ENCODE measurements around the gene SLC1A2. TPM values are rescaled to one million over a fixed set of nuclear protein-coding genes. Genes with fewer than 3 reads are reported as not detected.

Gene SLC1A2
- total RNA-seq, 4 donors from 2014 or later = 0.17 to 0.69 (median 0.37) TPM

DNA sequence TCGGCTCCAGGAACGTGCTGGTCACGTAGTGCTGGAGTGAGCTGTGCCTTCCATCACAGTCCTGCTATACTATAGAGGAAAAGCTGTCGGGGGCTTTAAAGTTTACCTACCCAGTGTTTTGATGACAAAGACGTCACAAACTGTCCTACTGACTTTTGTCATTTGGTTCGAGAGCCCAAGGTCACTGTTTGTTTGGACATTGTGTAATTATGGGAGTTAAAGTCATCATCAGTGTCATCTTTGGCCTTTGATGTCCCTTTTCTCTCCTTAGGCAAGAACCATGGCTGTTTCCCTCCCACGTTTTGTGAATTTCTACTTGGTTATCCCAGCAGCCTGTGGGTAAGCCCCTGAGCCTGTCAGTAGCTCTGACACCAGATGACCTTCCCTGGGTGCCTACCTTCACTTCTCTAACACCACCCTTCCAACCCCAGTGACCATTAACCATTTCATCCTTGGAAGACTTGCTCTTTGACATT, 59.3 kb downstream of the SLC1A2 start:
- Histone ChIP-seq H3K27ac (replicated peaks in 1 of 4) (peak overlapping the region; percentile 55 to 66 (median 64)), H3K27me3 (no peaks in the 10 kb centered on the region), H3K4me3 (no peak overlapping the region), H3K9me3 (no peaks in the 10 kb centered on the region), H3K36me3 (no peaks in the 10 kb centered on the region), H3K4me1 (peaks cover 36 to 61% (median 54%) of the 10 kb centered on the region in 4 donors)
- 58% methylated on average over 7 of the region's 7 CpGs for WGBS
- DNase-seq (ENCODE audit: extremely low spot score) = no peak
- no peak for TF ChIP-seq POLR2AphosphoS5 (IDR thresholded peaks at IDR 0.05)
- no peak for TF ChIP-seq EP300 (IDR thresholded peaks at IDR 0.05)
- no peak for TF ChIP-seq POLR2A (IDR thresholded peaks at IDR 0.05; ENCODE audit: low read depth)
- TF ChIP-seq, protein P1, sequence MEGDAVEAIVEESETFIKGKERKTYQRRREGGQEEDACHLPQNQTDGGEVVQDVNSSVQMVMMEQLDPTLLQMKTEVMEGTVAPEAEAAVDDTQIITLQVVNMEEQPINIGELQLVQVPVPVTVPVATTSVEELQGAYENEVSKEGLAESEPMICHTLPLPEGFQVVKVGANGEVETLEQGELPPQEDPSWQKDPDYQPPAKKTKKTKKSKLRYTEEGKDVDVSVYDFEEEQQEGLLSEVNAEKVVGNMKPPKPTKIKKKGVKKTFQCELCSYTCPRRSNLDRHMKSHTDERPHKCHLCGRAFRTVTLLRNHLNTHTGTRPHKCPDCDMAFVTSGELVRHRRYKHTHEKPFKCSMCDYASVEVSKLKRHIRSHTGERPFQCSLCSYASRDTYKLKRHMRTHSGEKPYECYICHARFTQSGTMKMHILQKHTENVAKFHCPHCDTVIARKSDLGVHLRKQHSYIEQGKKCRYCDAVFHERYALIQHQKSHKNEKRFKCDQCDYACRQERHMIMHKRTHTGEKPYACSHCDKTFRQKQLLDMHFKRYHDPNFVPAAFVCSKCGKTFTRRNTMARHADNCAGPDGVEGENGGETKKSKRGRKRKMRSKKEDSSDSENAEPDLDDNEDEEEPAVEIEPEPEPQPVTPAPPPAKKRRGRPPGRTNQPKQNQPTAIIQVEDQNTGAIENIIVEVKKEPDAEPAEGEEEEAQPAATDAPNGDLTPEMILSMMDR (IDR thresholded peaks at IDR 0.05) = no peak
- intact Hi-C loops (cut with DNase I) = loop anchor here (5.0 kb wide), 1 partner anchor 108 kb away; no protein-coding TSS in a partner anchor

DNA sequence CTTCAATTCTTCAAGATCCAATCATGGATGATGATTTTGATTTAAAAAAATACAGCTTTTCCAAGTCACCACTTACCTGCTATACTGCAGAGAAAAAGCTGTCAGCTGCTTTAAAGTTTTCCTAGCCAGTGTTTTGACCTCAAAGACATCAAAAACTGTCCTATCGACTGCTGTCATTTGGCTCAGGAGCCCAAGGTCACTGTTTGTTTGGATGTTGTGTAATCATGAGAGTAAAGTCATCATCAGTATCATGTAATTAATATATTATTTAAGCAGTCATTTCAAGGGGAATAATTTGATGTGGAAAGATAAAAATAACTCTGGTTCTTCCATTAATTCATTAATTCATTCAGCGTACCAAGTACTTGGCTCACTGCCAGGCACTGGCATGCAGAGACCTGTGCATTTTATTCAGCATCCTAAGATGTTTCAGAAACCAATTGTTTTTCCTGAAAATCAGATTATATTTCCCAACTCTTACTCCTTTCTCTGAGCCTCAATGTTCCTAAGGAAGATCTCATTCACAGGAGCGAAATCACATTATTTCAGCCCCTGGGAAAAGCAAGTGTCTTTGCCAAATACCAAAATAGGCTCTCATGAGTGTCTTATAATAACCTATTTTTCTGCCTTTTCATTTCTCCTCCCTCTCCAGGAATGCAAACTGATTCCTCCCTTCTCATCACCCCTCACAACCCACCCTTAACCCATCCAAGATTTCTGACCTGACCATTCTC, 59.9 kb downstream of the SLC1A2 start:
- intact Hi-C loops (cut with DNase I) = loop anchor here (5.0 kb wide), 1 partner anchor 107 kb away; no protein-coding TSS in a partner anchor
- DNase-seq (ENCODE audit: extremely low spot score) = no peak
- Histone ChIP-seq H3K4me1 (peaks cover 31 to 55% (median 48%) of the 10 kb centered on the region in 4 donors), H3K27ac (replicated peaks in 1 of 4) (peak overlapping the region; percentile 55 to 66 (median 64)), H3K27me3 (no peaks in the 10 kb centered on the region), H3K4me3 (no peak overlapping the region), H3K9me3 (no peaks in the 10 kb centered on the region), H3K36me3 (no peaks in the 10 kb centered on the region)
- TF ChIP-seq POLR2AphosphoS5 (IDR thresholded peaks at IDR 0.05) (peak in 1 of 2 donors; percentile 27), POLR2A (IDR thresholded peaks at IDR 0.05; ENCODE audit: low read depth) (no peak)
- WGBS = 41% methylated on average over 3 of the region's 3 CpGs

DNA sequence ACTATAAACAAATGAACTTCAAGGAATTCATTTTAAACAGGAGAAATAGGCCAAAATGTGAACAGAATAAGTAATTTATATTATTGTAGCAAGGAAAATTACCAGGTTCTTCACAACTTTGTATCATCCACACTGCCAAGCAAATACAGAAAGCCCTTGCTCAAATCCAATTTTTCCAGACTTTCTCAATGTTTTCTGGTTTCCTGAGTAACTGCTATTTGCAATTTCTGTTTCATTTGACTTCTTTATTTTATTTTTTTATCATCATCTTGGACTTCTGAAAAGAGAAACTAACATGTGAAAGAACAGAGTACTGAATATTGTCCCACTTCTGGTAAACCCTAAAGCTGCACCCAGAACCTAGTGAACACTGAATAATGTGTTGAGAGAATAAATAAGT, 61.0 kb downstream of the SLC1A2 start:
- no peak for TF ChIP-seq EP300 (IDR thresholded peaks at IDR 0.05)
- no peak for TF ChIP-seq POLR2A (IDR thresholded peaks at IDR 0.05; ENCODE audit: low read depth)
- no peak for TF ChIP-seq POLR2AphosphoS5 (IDR thresholded peaks at IDR 0.05)
- no peak overlapping the region for H3K4me3 ChIP-seq
- no peaks in the 10 kb centered on the region for H3K27me3 ChIP-seq
- no peaks in the 10 kb centered on the region for H3K9me3 ChIP-seq
- H3K27ac ChIP-seq (replicated peaks in 1 of 4) = peak overlapping the region in 2 of 4 donors; percentile 66
- no peaks in the 10 kb centered on the region for H3K36me3 ChIP-seq
- H3K4me1 ChIP-seq = peaks cover 23 to 44% (median 37%) of the 10 kb centered on the region in 4 donors
- intact Hi-C loops (cut with DNase I) = no loop called here
- DNase-seq (ENCODE audit: extremely low spot score) = no peak

DNA sequence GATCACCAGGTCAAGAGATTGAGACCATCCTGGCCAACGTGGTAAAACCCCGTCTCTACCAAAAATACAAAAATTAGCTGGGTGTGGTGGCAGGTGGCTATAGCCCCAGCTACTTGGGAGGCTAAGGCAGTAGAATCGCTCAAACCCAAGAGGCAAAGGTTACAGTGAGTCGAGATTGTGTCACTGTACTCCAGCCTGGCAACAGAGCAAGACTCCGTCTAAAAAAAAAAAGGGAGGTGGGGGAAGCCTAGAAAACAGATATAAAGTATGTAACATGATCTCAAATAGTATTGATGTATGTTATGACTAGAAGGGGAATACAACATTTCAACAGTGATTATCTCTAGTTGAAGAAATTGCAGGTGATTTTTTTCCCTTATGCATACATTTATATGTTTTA, 61.4 kb downstream of the SLC1A2 start:
- H3K4me1 ChIP-seq = peaks cover 18 to 40% (median 32%) of the 10 kb centered on the region in 4 donors
- no peak for DNase-seq (ENCODE audit: extremely low spot score)
- H3K27me3 ChIP-seq = no peaks in the 10 kb centered on the region
- intact Hi-C loops (cut with DNase I) = no loop called here
- WGBS = 70% methylated on average over 5 of the region's 5 CpGs
- H3K4me3 ChIP-seq = no peak overlapping the region
- H3K36me3 ChIP-seq = no peaks in the 10 kb centered on the region
- TF ChIP-seq POLR2A (IDR thresholded peaks at IDR 0.05; ENCODE audit: low read depth) (no peak), EP300 (IDR thresholded peaks at IDR 0.05) (no peak), POLR2AphosphoS5 (IDR thresholded peaks at IDR 0.05) (no peak)
- TF ChIP-seq, protein P1 (IDR thresholded peaks at IDR 0.05) = no peak
- no peaks in the 10 kb centered on the region for H3K9me3 ChIP-seq
- no peak overlapping the region for H3K27ac ChIP-seq (replicated peaks in 1 of 4)

DNA sequence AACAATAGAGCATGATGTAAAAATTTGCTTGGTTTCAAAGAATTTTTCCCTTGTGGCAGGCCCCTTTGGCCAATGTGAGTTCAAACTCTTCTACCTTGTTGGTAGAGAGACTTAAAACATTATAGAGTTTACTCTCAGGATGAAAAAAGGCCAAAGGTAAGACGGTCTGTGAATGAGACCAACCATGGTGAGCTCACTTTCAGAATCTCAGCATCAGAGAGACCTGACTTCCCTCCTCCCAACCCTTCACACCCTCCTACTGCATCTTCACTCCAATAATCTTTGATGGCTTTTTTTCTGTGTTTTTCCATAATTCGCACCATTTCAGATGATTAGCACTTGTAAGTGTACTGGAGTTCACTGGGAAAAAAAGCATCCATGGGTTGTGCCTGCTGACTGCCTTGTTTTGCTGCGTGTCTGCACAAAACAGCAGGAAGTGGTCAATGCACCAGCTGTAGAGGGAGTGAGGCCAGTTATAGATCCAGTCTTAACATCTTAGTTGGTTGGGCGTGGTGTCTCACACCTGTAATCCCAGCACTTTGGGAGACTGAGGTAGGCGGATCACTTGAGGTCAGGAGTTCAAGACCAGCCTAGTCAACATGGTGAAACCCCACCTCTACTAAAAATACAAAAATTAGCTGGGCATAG, 64.1 kb downstream of the SLC1A2 start:
- no peak for TF ChIP-seq POLR2AphosphoS5 (IDR thresholded peaks at IDR 0.05)
- no peak for TF ChIP-seq POLR2A (IDR thresholded peaks at IDR 0.05; ENCODE audit: low read depth)
- TF ChIP-seq, protein P1 (IDR thresholded peaks at IDR 0.05) = no peak
- no peak for TF ChIP-seq EP300 (IDR thresholded peaks at IDR 0.05)
- no peak overlapping the region for H3K27ac ChIP-seq (replicated peaks in 1 of 4)
- no peaks in the 10 kb centered on the region for H3K36me3 ChIP-seq
- H3K4me1 ChIP-seq = peaks cover 24 to 37% (median 35%) of the 10 kb centered on the region in 4 donors
- H3K4me3 ChIP-seq = no peak overlapping the region
- no peaks in the 10 kb centered on the region for H3K27me3 ChIP-seq
- no peak for DNase-seq (ENCODE audit: extremely low spot score)
- intact Hi-C loops (cut with DNase I) = no loop called here
- 87% methylated on average over 5 of the region's 5 CpGs for WGBS
- no peaks in the 10 kb centered on the region for H3K9me3 ChIP-seq
